Skin epidermis (tissue), 12 donors: ENCODE measurements around the gene ASGR2.
A peak's percentile ranks its signal among the peaks of the same experiment; 100 is the strongest.
"Not testable (repeated sequence)": the region's sequence is repeated elsewhere in the genome, so short reads cannot be mapped to it uniquely, and the experiment has no call there.

Experiments used
- H3K27ac ChIP-seq, 21 experiments: fragments of 200-600 bp; sonication (generic) in 11 of 21; one replicate each; pipeline ENCODE4 v1.5.0; 2020; ENCODE audit warnings: mild to moderate bottlenecking in 3 of 21, inconsistent platforms in 2 of 21, moderate library complexity in 2 of 21
- H3K4me3 ChIP-seq, 7 experiments: fragments of 200-600 bp; sonication (generic) in 2 of 7; one replicate each; pipeline ENCODE4 v1.5.0; 2020; ENCODE audit warnings: inconsistent platforms in 2 of 7, mild to moderate bottlenecking in 2 of 7, moderate library complexity in 1 of 7

The ASGR2 gene

DNA sequence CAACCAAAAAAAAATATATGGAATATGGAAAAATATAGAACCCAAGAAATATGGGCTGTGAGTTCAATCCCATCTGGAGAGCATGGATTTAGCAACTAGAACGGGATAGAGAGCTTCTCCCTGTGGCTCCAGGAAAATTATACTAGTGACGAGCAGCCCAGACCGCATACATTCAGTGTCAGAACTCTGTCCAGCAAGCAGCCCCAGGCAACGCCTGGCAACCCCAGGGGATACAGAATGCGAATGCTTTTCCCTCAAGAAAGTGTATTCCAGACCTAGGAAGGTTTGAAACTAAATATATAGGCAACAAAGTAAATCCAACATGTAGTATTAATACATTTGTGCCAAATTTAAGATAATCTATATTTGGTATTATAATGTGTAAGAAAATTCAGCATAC, 13.5 kb upstream of the ASGR2 start:
- peak overlapping the region in 1 of 21 experiments; percentile 1 for H3K27ac ChIP-seq

GRCh38 chr17:7127501-7127900, 12.9 kb upstream of the ASGR2 start:
- not testable (repeated sequence) for H3K27ac ChIP-seq, H3K4me3 ChIP-seq

More for the DNA sequence above, 13.5 kb upstream of the ASGR2 start:
- H3K4me3 ChIP-seq = no peak overlapping the region

GRCh38 chr17:7126386-7126785, 11.8 kb upstream of the ASGR2 start:
- H3K27ac ChIP-seq, H3K4me3 ChIP-seq: not testable (repeated sequence)

- no peak overlapping the region for H3K4me3 ChIP-seq
- no peak overlapping the region for H3K27ac ChIP-seq
Measured at GRCh38 chr17:7124923-7125322, 10.3 kb upstream of the ASGR2 start.

DNA sequence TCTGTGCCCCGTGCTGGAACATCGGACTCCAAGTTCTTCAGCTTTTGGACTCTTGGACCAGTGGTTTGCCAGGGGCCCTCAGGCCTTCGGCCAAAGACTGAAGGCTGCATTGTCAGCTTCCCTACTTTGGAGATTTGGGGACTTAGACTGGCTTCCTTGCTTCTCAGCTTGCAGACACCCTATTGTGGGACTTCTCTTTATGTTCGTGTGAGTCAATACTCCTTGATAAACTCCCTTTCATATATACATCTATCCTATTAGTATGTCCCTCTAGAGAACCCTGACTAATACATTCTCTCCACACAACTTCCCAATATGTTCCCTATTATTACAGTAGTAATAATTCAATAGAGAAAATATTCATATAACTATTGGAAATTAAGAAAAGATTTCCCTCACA, 9.2 kb upstream of the ASGR2 start:
- no peak overlapping the region for H3K4me3 ChIP-seq

GRCh38 chr17:7122381-7122780, 7.8 kb upstream of the ASGR2 start:
- Histone ChIP-seq H3K27ac (peak overlapping the region in 2 of 21 experiments; percentile 59 to 63), H3K4me3 (no peak overlapping the region)

More for the DNA sequence above, 9.2 kb upstream of the ASGR2 start:
- H3K27ac ChIP-seq = no peak overlapping the region

GRCh38 chr17:7120635-7121034, 6.0 kb upstream of the ASGR2 start:
- H3K27ac ChIP-seq = peak overlapping the region in 8 of 21 experiments; percentile 14 to 74 (median 54)
- not testable (repeated sequence) for H3K4me3 ChIP-seq

- peak overlapping the region in 1 of 21 experiments; percentile 74 for H3K27ac ChIP-seq
- no peak overlapping the region for H3K4me3 ChIP-seq
Measured at GRCh38 chr17:7120123-7120522, 5.5 kb upstream of the ASGR2 start.

DNA sequence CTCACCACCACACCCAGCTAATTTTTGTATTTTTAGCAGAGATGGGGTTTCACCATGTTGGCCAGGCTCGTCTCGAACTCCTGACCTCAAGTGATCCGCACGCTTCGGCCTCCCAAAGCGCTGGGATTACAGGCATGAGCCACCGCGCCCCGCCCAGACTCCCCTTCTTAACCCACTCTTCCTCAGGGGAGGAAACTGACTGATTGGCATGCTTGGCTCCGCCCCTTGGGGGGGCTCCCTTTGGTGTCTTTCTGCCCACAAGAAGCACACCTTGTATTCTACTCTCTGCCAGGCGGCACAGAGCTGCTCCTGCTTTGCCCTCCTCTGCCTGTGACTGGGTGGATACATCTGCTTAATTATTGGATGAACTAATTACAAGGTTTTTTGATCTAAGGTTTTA, 4.7 kb upstream of the ASGR2 start:
- peak overlapping the region in 1 of 21 experiments; percentile 42 for H3K27ac ChIP-seq

GRCh38 chr17:7114875-7115614, 423 bp upstream of the ASGR2 start:
- peak overlapping the region in 7 of 21 experiments; percentile 16 to 58 (median 36) for H3K27ac ChIP-seq
- H3K4me3 ChIP-seq = no peak overlapping the region

More for the DNA sequence above, 4.7 kb upstream of the ASGR2 start:
- H3K4me3 ChIP-seq = no peak overlapping the region

GRCh38 chr17:7113273-7114071, 1.1 kb downstream of the ASGR2 start:
- H3K27ac ChIP-seq = no peak overlapping the region

DNA sequence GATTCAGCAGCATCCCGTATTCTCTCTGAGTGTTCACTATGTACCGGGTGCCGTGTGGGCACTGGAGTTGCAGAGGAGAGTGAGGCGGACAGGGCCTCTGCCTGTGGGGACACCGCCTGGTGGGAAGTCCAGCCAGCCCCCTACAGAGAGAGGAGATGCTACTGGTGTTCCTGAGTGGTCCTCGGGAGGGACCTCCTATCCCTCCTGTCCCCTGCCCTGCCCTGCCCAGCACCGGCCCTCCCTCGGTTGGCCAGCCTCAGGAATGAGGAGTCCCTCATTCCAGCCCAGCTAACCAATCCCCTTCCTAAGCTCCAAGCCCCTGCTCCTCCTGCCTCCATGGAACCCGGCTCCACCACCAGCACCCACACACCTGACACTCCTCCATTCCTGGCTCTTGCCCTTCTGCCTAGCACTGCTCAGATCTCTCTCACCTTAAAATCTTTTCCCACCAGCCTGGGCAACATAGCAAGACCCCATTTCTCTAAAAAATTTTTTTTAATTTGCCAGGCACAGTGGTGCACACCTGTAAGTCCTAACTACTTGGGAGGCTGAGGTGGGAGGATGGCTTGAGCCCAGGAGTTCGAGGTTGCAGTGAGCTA, 2.0 kb downstream of the ASGR2 start:
- no peak overlapping the region for H3K27ac ChIP-seq
- H3K4me3 ChIP-seq = no peak overlapping the region

More at GRCh38 chr17:7113273-7114071, 1.1 kb downstream of the ASGR2 start:
- no peak overlapping the region for H3K4me3 ChIP-seq

- Histone ChIP-seq H3K27ac (no peak overlapping the region), H3K4me3 (no peak overlapping the region)
Measured at GRCh38 chr17:7111784-7112509, 2.7 kb downstream of the ASGR2 start.

GRCh38 chr17:7110617-7111306, 3.9 kb downstream of the ASGR2 start:
- H3K27ac ChIP-seq = no peak overlapping the region
- H3K4me3 ChIP-seq = no peak overlapping the region

- Histone ChIP-seq H3K27ac (no peak overlapping the region), H3K4me3 (no peak overlapping the region)
Measured at GRCh38 chr17:7109461-7110322, 4.9 kb downstream of the ASGR2 start.

- no peak overlapping the region for H3K27ac ChIP-seq
- no peak overlapping the region for H3K4me3 ChIP-seq
Measured at GRCh38 chr17:7108981-7109380, 5.6 kb downstream of the ASGR2 start.

GRCh38 chr17:7108560-7108925, 6.1 kb downstream of the ASGR2 start:
- no peak overlapping the region for H3K27ac ChIP-seq
- no peak overlapping the region for H3K4me3 ChIP-seq

DNA sequence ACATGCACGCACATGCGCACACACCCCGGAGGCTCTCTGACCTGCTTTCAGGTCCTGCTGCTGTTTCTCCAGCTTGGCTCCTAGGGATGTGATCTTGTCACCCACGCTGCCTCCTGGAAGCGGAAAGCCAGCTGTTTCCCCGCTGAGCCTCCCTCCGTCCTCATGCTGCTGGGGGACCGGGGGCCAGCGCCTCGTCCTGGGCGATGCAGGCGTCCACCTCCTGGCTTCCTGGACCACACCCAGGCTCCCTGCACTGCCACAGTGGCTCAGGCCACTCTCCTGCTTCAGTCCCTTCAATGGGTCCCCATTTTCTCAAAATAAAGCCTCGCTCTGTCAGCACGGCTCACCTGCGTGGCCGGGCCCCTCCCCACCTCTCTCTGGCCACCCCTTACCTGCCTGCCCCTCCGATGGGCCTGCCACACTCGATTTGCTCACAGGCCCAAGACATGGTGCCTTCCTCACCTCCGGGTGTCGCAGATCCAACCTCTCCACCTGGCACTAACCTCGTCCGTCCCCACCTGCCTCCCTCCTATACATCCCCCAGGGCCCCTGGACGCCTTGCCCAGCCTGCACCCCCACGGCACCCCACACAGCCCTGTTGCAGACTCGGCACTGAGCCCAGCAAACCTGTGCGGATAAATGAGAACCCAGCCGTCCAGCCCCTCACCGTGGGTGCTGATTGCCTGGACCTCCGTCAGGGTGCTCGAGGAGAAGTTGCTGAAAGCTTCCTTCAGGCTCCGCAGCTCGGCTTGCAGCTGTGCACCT, 6.6 kb downstream of the ASGR2 start:
- Histone ChIP-seq H3K27ac (no peak overlapping the region), H3K4me3 (no peak overlapping the region)
